SH-SY5Y (cell line): ENCODE results near the gene RERE.

ENCODE experiments used
- GATA2 ChIP-seq: IDR thresholded peaks from 2 replicates; pipeline ENCODE4 v1.6.1; 2011; ENCODE audit warnings: mild to moderate bottlenecking, low read depth, low read length
- GATA3 ChIP-seq: IDR thresholded peaks from 2 replicates; pipeline ENCODE4 v1.6.1; 2011; ENCODE audit warnings: low read depth, mild to moderate bottlenecking, low read length, moderate library complexity

DNA sequence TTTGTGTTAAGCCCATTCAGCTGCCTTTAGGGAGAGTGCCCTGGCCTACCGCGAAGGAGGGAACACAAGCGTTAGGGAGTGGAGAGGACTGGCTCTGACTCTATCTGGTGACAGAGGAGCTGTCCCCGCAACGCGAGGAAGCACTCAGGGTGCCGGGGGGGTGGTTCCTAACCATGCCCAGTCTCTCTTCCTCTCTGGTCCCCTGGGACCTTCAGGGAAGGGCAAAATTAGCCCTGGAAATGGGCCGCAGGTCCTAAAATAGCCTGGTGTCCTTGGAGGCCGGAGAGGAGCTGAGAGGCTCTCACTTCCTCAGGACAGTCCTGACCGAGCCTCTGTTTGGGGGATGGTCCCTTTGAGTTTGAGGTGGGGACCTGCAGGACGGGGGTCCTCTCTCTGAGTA lies 493.7 kb downstream of the RERE start:
- TF ChIP-seq GATA2 = no peak
- no peak for TF ChIP-seq GATA3
